NB4 (cell line): ENCODE measurements around the gene DMRTB1.

ENCODE experiments used
- CTCF ChIP-seq: IDR thresholded peaks from one replicate; pipeline ENCODE4 v1.5.1; 2012; ENCODE audit warnings: low read depth, low read length
- MYC ChIP-seq: IDR thresholded peaks from 2 replicates; pipeline ENCODE4 v1.6.1; 2011; ENCODE audit warnings: low read depth, low read length
- POLR2A ChIP-seq: IDR thresholded peaks from 2 replicates; pipeline ENCODE4 v1.6.1; 2011; ENCODE audit warnings: mild to moderate bottlenecking; ENCODE audit not compliant: insufficient read length; ENCODE audit errors: extremely low read depth

DNA sequence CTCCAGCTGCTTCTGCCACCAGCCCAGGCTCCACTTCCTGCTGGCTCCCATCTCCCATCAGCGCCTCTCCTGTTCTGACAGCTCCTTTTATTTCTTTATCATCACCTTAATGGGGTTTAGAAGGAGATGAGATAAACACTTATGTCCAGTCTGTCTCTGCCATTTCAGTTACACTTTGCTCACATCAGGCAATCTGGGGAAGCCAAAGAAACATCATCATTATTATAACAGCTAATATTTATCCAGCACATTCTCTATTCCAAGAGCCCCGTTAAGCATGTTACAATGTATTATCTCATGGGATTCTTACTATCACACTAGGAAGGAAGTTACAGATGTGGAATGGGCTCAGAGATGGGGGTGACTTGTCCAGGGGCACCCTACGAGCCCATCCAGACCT is 31.2 kb downstream of the DMRTB1 start:
- TF ChIP-seq CTCF, result no peak
- no peak for TF ChIP-seq MYC
- no peak for TF ChIP-seq POLR2A
